Transverse colon (tissue), 4 donors: ENCODE measurements around the gene TMEM129. TPM values are rescaled to one million over a fixed set of nuclear protein-coding genes. Genes with fewer than 3 reads are reported as not detected.

Source experiments
- DNase-seq: peaks from one replicate; pipeline ENCODE4 v3.0.0-alpha.2; 2019
- H3K27ac ChIP-seq, 4 donors: fragments of 200-600 bp; sonication (generic); 2 replicates each; pipeline ENCODE4 v1.5.1; 2016 to 2018; ENCODE audit warnings: inconsistent platforms in 4 of 4
- H3K27me3 ChIP-seq: fragments of 200-600 bp; sonication (generic); 2 replicates; pipeline ENCODE4 v1.5.1; 2017; ENCODE audit warnings: inconsistent platforms
- H3K36me3 ChIP-seq, 4 donors: fragments of 200-600 bp; sonication (generic); 2 replicates each; pipeline ENCODE4 v1.5.1; 2017 to 2019; ENCODE audit warnings: inconsistent platforms in 4 of 4
- H3K4me1 ChIP-seq, 4 donors: fragments of 200-600 bp; sonication (generic); 2 replicates each; pipeline ENCODE4 v1.5.1; 2017 to 2020; ENCODE audit warnings: inconsistent platforms in 4 of 4
- H3K4me3 ChIP-seq, 4 donors: fragments of 200-600 bp; sonication (generic); 1 replicate in 1 of 4; 2 replicates in 3 of 4; pipeline versions ENCODE4 v1.5.1 to v1.6.1; 2017 to 2019; ENCODE audit warnings: inconsistent platforms in 4 of 4
- H3K9me3 ChIP-seq, 2 donors: fragments of 200-600 bp; sonication (generic); 2 replicates each; pipeline ENCODE4 v1.5.1; 2017 to 2019; ENCODE audit warnings: inconsistent platforms in 2 of 2
- EP300 ChIP-seq: sonication (generic); formaldehyde crosslinking; IDR thresholded peaks from one replicate; pipeline ENCODE4 v1.6.1; 2017; ENCODE audit warnings: antibody characterized with exemption, low read depth
- POLR2A ChIP-seq: fragments of 450-650 bp; IDR thresholded peaks from one replicate; pipeline ENCODE4 v1.6.1; 2016; ENCODE audit warnings: antibody characterized with exemption, mild to moderate bottlenecking, moderate library complexity
- POLR2AphosphoS5 ChIP-seq, 3 donors: sonication (generic); formaldehyde crosslinking; IDR thresholded peaks; one replicate each; pipeline ENCODE4 v1.6.1; 2016; ENCODE audit warnings: antibody characterized with exemption in 3 of 3
- WGBS, 2 donors: methylation state at CpG; one replicate each; pipeline ENCODE4 v1.1.5; 2018; ENCODE audit warnings: low coverage in 1 of 2; 5-methylcytosine and 5-hydroxymethylcytosine counted together
- in situ Hi-C, 4 donors: fragments of 200-750 bp; cut with MboI; loops; one replicate each; pipeline versions ENCODE4 v1.15.0 to v1.15.1; 2017; ENCODE audit warnings: low sequenced_read_pairs in 3 of 4, low pct_ligation_motif_present in 1 of 4, low pct_unique_long_range_greater_than_20kb in 1 of 4
- intact Hi-C: fragments of 100-400 bp; cut with DNase I; formaldehyde crosslinking; loops from one replicate; pipeline ENCODE4 v1.15.1; 2023; ENCODE audit warnings: low total_unique reads
- total RNA-seq, 4 donors: library from RNA; depleted of rRNA; stranded (reverse); fragments of >200 nt; gene quantifications; one replicate each; pipeline ENCODE4 v1.1.0, GENCODE V29; 2016
- TF ChIP-seq, protein P1 (sequence below), 5 experiments: fragments of 200-600 bp in 3 of 5; fragments of 450-650 bp in 2 of 5; sonication (generic) in 3 of 5; IDR thresholded peaks; 1 replicate in 2 of 5; 2 replicates in 3 of 5; pipeline ENCODE4 v1.5.1; 2016 to 2017; ENCODE audit warnings: antibody characterized with exemption in 5 of 5, inconsistent platforms in 3 of 5, mild to moderate bottlenecking in 2 of 5, moderate library complexity in 1 of 5

Gene TMEM129
- total RNA-seq, 4 donors from 2014 or later: 66.1 to 116 (median 86.6) TPM

DNA sequence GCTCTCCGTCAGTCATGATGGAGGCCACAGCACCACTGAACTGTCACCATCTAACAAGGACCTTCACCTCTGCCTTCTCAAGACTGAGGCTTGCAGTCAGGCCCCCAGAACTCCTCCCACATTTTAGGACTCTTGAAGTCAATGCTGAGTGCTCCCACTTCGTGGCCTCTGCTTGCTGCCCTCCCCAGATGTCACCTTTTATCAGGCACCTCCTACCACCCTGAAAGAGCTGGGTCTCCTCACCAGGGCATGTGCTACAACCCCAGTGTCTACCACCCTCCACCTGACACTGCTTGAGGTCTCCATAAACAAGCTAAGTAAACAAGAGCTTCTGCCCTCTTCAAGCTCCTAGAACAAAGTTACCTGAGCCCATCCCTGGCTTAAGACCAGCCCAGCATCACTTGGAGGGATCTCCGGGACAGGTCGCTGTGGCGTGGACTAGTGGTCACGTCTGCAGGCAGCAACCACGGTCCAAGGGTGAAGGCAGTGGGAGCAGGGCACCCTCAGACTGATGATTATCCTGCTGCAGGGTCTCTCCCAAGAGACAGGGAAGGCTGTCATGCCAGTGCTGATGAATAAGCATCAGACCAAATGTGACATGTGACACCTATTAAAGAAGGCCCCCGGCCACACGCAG, 29.3 kb downstream of the TMEM129 start:
- Histone ChIP-seq H3K9me3 (no peaks in the 10 kb centered on the region), H3K27me3 (no peaks in the 10 kb centered on the region), H3K27ac (no peak overlapping the region), H3K4me1 (no peaks in the 10 kb centered on the region), H3K4me3 (no peak overlapping the region), H3K36me3 (peaks cover 0 to 31% (median 11%) of the 10 kb centered on the region in 4 donors)
- no peak for DNase-seq
- in situ Hi-C loops: no loop called here
- intact Hi-C loops: no loop called here
- WGBS, 2 donors: 90% methylated on average over 8 of the region's 9 CpGs; no CpG with 5 or more reads in 1 of the 2 donors
- TF ChIP-seq POLR2A (no peak), POLR2AphosphoS5 (IDR thresholded peaks at IDR 0.05) (no peak), EP300 (no peak)
- TF ChIP-seq, protein P1, sequence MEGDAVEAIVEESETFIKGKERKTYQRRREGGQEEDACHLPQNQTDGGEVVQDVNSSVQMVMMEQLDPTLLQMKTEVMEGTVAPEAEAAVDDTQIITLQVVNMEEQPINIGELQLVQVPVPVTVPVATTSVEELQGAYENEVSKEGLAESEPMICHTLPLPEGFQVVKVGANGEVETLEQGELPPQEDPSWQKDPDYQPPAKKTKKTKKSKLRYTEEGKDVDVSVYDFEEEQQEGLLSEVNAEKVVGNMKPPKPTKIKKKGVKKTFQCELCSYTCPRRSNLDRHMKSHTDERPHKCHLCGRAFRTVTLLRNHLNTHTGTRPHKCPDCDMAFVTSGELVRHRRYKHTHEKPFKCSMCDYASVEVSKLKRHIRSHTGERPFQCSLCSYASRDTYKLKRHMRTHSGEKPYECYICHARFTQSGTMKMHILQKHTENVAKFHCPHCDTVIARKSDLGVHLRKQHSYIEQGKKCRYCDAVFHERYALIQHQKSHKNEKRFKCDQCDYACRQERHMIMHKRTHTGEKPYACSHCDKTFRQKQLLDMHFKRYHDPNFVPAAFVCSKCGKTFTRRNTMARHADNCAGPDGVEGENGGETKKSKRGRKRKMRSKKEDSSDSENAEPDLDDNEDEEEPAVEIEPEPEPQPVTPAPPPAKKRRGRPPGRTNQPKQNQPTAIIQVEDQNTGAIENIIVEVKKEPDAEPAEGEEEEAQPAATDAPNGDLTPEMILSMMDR (IDR thresholded peaks at IDR 0.05): no peak

- no peaks in the 10 kb centered on the region for H3K27me3 ChIP-seq
- TF ChIP-seq POLR2A: no peak
- TF ChIP-seq, protein P1 (IDR thresholded peaks at IDR 0.05): no peak
- TF ChIP-seq EP300: no peak
- no peak for TF ChIP-seq POLR2AphosphoS5 (IDR thresholded peaks at IDR 0.05)
- no peak overlapping the region for H3K27ac ChIP-seq
- intact Hi-C loops (no loop called here), in situ Hi-C loops (no loop called here)
- no peak overlapping the region for H3K4me3 ChIP-seq
- no peak for DNase-seq
- H3K9me3 ChIP-seq: no peaks in the 10 kb centered on the region
- peaks cover 0 to 21% (median 9%) of the 10 kb centered on the region in 4 donors for H3K36me3 ChIP-seq
- 100% methylated on average over 3 of the region's 3 CpGs; no CpG with 5 or more reads in 1 of the 2 donors for WGBS, 2 donors
- H3K4me1 ChIP-seq: no peaks in the 10 kb centered on the region
Observed at GRCh38 chr4:1690698-1691097, 30.4 kb downstream of the TMEM129 start.

DNA sequence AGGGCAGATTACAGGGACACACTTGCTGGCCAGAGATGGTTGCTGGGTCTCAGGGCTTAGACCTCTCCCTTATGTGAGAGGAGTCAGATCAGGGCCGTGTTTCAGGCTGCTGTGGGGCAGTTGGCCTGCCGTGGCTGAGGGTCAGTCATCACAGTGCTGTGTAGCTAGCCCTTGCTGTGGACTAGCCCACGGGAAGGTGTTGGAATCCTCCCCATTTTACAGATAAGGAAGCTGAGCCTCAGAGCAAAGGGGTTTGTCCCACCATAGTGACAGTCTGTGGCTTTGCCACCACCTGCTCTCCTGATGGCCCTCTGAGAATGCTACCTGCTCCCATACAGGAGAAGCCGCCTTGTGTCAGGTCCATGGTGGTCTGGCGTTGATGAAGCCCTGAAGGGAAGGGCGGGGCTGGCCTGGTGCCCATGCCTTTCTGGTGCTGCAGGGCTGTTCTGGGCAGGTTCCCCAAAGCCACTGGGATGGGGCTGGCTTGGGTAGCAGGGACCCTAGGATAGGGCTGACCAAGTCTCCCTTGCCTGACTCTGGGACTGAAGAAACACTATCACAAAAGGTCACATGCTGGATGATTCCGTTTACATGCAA, 34.6 kb downstream of the TMEM129 start:
- Histone ChIP-seq H3K4me3 (no peak overlapping the region), H3K36me3 (peaks cover 0 to under 1% (median 0%) of the 10 kb centered on the region in 4 donors), H3K9me3 (no peaks in the 10 kb centered on the region), H3K27ac (no peak overlapping the region), H3K4me1 (peaks cover 0 to 20% (median 12%) of the 10 kb centered on the region in 4 donors), H3K27me3 (no peaks in the 10 kb centered on the region)
- whole genome bisulfite sequencing, 2 donors: 48% methylated on average over 7 of the region's 7 CpGs; no CpG with 5 or more reads in 1 of the 2 donors
- in situ Hi-C loops (loop anchor here in 1 of 4 donors (5.0 kb wide), 1 partner anchor 46 kb away; no protein-coding TSS in a partner anchor), intact Hi-C loops (no loop called here)
- TF ChIP-seq EP300: no peak
- TF ChIP-seq, protein P1 (IDR thresholded peaks at IDR 0.05): no peak
- no peak for TF ChIP-seq POLR2A
- no peak for TF ChIP-seq POLR2AphosphoS5 (IDR thresholded peaks at IDR 0.05)
- no peak for DNase-seq
